SJCRH30 (cell line): ENCODE measurements around the gene WWOX. TPM values are rescaled to one million over a fixed set of nuclear protein-coding genes. Genes with fewer than 3 reads are reported as not detected.

Source experiments
- DNase-seq, 2 experiments: peaks; one replicate each; pipeline ENCODE4 v3.0.0-alpha.2; 2015 to 2020
- H3K27ac ChIP-seq: fragments of 250-450 bp; sonication (Bioruptor Pico); 2 replicates; pipeline ENCODE4 v1.5.1; 2020; ENCODE audit warnings: mild to moderate bottlenecking, moderate library complexity
- H3K27me3 ChIP-seq: fragments of 250-450 bp; sonication (Bioruptor Pico); 2 replicates; pipeline ENCODE4 v1.5.1; 2020; ENCODE audit warnings: mild to moderate bottlenecking, moderate library complexity
- H3K36me3 ChIP-seq: fragments of 250-450 bp; sonication (Bioruptor Pico); 2 replicates; pipeline ENCODE4 v1.5.1; 2020; ENCODE audit warnings: mild to moderate bottlenecking, moderate library complexity
- H3K4me1 ChIP-seq: fragments of 250-450 bp; sonication (Bioruptor Pico); 2 replicates; pipeline ENCODE4 v1.5.1; 2020; ENCODE audit warnings: mild to moderate bottlenecking, moderate library complexity
- H3K4me3 ChIP-seq: fragments of 250-450 bp; sonication (Bioruptor Pico); 2 replicates; pipeline ENCODE4 v1.5.1; 2020; ENCODE audit warnings: mild to moderate bottlenecking, moderate library complexity
- H3K9me3 ChIP-seq: fragments of 250-450 bp; sonication (Bioruptor Pico); replicated peaks from 2 replicates; pipeline ENCODE4 v1.5.1; 2020; ENCODE audit warnings: mild to moderate bottlenecking, moderate library complexity
- total RNA-seq: library from RNA; depleted of rRNA; stranded (reverse); fragments of >200 nt; shearing (Covaris generic); gene quantifications from 2 replicates; pipeline ENCODE4 v1.2.3, GENCODE V29; 2014

Gene WWOX
- total RNA-seq, 1 experiment from 2014 or later: 16.4 TPM

DNA sequence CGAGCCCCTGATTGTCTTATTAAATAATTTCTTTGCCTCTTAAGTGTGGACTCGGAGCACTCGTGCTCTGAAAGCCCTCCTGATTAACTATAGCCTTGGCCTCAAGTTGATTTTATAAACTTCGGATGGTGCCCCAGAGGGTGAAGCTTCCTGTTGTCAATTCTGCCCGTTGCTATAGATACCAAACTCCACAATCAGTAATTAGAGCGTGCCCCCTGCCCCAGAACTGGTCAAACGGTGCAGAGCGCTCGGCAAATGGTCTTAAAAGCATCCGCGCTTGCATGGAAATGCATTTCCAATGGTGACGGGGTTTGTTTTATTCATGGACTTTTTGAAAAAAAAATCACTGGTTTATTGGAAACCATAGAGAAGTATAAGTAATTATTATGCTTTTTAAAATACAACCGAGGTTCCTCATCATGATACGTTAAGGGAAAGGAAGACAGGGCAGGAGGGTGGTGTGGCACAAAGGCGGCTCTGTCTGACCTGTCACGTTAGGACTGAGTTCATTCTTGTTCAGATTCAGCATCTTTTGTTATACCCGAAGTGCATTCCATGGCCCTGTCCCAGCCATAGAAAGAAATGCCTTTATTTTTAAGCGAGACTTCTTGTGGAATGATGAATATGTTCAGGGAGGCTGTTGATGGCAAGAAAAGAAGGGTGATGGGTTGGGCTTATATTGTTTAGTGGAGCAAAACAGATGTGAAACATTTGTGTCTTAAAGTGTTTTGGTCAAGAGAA, 1024.7 kb downstream of the WWOX start:
- H3K4me1 ChIP-seq: no peaks in the 10 kb centered on the region
- no peaks in the 10 kb centered on the region for H3K9me3 ChIP-seq
- DNase-seq: no peak
- no peak overlapping the region for H3K27ac ChIP-seq
- no peaks in the 10 kb centered on the region for H3K36me3 ChIP-seq
- H3K27me3 ChIP-seq: no peaks in the 10 kb centered on the region
- no peak overlapping the region for H3K4me3 ChIP-seq

DNA sequence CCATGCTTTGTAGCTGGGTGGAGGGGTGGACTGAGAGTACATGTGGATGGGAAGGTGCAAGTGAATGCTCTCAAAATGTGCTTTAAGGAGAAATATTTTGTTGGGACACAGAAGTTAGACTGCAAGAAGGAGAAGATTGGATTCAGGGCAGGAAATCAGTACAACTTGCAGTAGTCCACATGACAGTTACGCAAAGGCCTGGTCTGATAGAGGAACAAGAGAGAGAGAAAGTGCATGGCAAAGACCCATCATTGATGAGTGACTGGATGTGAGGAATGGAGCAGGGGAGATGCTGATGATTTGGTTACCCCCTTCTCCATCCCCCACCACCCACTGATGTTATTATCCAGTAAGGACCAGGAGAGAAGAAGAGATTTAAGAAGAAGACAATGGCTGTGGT, 1028.3 kb downstream of the WWOX start:
- Histone ChIP-seq H3K4me1 (no peaks in the 10 kb centered on the region), H3K36me3 (no peaks in the 10 kb centered on the region), H3K4me3 (no peak overlapping the region), H3K27me3 (no peaks in the 10 kb centered on the region), H3K27ac (no peak overlapping the region), H3K9me3 (no peaks in the 10 kb centered on the region)
- no peak for DNase-seq

DNA sequence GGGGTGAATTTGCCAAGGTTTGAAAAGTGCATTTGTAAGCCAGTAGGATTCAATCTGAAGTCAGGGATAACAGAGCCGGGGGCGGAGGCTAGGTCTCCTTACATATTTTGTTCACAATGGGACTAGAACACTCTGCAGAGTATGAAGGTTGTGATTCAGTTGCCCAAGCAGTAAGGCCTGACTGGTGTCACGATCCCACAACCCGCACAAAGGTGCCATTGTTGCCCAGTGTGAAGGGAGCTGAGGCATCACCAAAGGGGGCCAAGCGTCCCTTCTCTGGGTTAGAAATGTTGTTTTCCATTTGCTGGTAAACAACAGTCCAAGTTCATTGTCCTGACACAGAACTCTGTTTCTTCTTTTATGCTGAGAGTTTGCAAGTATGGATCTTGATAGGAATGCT, 1029.3 kb downstream of the WWOX start:
- Histone ChIP-seq H3K9me3 (no peaks in the 10 kb centered on the region), H3K4me1 (no peaks in the 10 kb centered on the region), H3K36me3 (no peaks in the 10 kb centered on the region), H3K27ac (no peak overlapping the region), H3K4me3 (no peak overlapping the region), H3K27me3 (no peaks in the 10 kb centered on the region)
- DNase-seq: no peak

DNA sequence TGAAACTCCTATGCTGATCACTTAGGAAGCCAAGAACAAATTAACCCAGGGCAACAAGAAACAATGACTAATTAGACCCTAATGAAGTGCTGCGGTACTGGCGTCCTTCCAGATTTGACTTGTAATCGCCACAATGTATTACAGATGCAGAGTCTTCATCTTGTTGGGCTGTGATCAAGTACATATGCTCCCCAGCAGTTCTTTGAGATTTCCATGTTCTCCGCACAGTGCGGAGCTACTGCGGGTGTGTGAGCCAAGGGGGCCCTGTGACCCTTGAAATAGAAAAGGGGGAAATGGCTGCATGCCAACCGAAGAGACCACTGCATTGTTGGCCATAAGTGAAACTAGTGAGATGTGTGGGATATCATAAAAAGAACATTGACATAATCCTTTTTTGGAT, 1031.2 kb downstream of the WWOX start:
- H3K4me3 ChIP-seq: no peak overlapping the region
- no peaks in the 10 kb centered on the region for H3K36me3 ChIP-seq
- H3K4me1 ChIP-seq: no peaks in the 10 kb centered on the region
- no peaks in the 10 kb centered on the region for H3K9me3 ChIP-seq
- DNase-seq: no peak
- H3K27me3 ChIP-seq: no peaks in the 10 kb centered on the region
- no peak overlapping the region for H3K27ac ChIP-seq

DNA sequence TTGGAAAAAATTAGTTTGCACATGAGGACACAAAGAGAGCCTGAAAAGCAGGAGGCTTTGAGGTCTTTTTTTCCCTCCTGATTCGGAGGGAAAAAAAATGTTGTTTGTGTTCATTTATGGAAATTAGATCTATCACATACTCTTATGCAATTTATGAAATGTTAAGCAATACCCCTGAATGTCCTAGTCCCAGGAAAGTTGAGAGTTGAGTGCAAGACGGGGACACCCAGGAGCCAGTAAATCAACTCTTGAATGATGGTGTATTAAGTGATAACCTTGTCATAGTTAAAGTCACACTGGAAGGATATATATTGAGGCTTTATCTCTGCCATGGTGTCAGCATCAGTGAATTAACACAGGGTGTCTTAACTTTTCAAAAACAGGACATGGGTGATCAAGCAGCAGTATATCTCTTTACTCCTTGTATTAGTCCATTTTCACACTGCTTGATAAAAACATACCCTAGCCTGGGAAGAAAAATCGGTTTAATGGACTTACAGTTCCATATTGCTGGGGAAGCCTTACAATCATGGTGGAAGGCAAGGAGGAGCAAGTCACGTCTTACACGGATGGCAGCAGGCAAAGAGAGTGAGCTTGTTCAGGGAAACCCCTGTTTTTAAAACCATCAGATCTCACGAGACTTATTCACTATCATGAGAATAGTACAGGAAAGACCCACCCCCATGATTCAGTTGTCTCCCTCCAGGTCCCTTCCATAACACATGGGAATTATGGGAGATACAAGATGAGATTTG, 1032.0 kb downstream of the WWOX start:
- DNase-seq: no peak
- H3K27me3 ChIP-seq: no peaks in the 10 kb centered on the region
- H3K27ac ChIP-seq: no peak overlapping the region
- H3K36me3 ChIP-seq: no peaks in the 10 kb centered on the region
- H3K9me3 ChIP-seq: no peaks in the 10 kb centered on the region
- no peak overlapping the region for H3K4me3 ChIP-seq
- H3K4me1 ChIP-seq: no peaks in the 10 kb centered on the region

DNA sequence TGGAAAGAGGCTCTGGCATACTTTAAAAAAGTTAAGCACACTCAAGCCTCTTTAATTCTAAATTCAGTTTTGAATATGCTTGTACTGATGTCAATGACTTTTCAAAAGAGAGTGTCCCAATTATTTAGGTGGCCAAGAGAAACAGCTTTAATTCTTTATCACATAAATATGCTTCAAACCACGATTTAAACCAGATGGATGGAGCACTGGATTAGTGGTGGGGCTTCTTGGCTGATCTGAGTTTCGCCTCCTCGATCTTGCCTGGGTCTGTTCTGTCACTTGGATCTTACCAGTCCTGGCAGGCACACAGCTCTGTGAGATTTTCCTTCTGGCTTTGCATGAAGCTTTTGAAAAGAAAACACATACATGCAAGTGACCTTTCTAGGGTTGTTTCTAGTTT, 1033.2 kb downstream of the WWOX start:
- Histone ChIP-seq H3K4me1 (no peaks in the 10 kb centered on the region), H3K36me3 (no peaks in the 10 kb centered on the region), H3K27me3 (no peaks in the 10 kb centered on the region), H3K27ac (no peak overlapping the region), H3K4me3 (no peak overlapping the region), H3K9me3 (no peaks in the 10 kb centered on the region)
- no peak for DNase-seq

DNA sequence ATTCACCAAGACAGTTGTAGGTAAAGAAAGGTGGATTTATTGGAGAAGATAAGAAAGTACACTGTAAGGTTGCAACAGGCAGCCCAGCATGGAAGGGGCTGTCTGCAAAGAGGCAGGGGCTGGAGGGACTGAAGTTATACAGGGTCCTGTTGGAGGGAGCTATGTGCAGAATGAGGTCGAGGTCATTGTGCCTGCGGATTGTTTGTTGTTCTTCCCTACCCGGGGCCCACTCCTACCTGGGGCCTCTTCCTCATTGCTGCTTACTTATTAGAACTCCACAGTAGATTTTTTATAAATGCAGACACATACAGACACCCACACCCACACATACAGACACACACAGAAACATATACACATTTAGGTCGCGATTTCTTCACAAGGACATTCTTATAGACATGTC, 1034.8 kb downstream of the WWOX start:
- Histone ChIP-seq H3K4me1 (no peaks in the 10 kb centered on the region), H3K4me3 (no peak overlapping the region)
- DNase-seq: no peak

DNA sequence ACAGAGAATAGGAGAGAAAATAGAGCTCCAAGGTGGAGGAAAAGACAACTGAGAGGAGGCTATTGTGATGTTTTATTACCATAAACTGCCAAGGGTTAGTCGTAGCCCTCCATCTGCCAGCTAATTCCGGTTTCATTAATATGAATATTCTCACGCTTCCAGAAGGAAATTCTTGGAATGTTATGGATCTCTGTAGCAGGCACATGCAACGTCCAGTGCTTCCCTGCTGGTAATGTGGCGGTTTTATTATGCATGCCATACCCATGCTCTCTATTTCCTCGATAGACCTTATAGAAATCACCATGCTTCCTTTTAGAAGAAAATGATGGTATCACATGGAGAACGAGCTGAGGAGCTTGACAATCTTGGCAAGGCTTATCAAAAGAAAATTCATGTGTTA, 1037.5 kb downstream of the WWOX start:
- DNase-seq: no peak
- H3K9me3 ChIP-seq: no peaks in the 10 kb centered on the region

More for the DNA sequence above, 1034.8 kb downstream of the WWOX start:
- Histone ChIP-seq H3K36me3 (no peaks in the 10 kb centered on the region), H3K27ac (no peak overlapping the region), H3K9me3 (no peaks in the 10 kb centered on the region), H3K27me3 (no peaks in the 10 kb centered on the region)

DNA sequence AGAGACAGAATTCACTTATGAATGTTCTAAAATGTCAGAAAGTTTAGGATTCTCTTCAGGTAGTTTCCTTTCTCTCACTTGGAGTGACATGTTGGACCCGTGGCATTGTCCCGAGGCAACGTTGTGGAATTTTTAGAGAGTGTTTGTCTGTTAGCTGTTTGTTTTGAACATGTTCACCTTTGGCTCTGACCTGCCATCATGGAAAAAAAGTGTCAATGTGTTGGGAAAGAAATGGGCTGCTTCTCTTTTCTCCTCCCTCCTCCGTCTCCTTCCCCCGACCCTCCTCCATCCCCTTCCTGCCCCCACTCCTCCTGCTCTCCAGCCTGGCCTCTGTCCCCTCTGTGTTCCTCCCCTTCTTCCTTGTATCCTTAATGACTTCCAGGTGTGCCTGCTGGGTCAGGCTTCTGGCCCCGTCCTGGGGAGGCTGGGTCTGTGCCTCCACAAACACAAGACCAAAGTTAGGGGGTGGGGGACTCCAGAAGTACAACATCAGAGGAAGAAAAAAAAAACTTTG, 1038.0 kb downstream of the WWOX start:
- Histone ChIP-seq H3K9me3 (no peaks in the 10 kb centered on the region), H3K27me3 (no peaks in the 10 kb centered on the region), H3K27ac (no peak overlapping the region), H3K36me3 (no peaks in the 10 kb centered on the region), H3K4me3 (no peak overlapping the region), H3K4me1 (no peaks in the 10 kb centered on the region)
- DNase-seq: no peak

More for the DNA sequence above, 1037.5 kb downstream of the WWOX start:
- H3K4me1 ChIP-seq: no peaks in the 10 kb centered on the region
- H3K27ac ChIP-seq: no peak overlapping the region
- no peaks in the 10 kb centered on the region for H3K27me3 ChIP-seq
- H3K36me3 ChIP-seq: no peaks in the 10 kb centered on the region
- H3K4me3 ChIP-seq: no peak overlapping the region

DNA sequence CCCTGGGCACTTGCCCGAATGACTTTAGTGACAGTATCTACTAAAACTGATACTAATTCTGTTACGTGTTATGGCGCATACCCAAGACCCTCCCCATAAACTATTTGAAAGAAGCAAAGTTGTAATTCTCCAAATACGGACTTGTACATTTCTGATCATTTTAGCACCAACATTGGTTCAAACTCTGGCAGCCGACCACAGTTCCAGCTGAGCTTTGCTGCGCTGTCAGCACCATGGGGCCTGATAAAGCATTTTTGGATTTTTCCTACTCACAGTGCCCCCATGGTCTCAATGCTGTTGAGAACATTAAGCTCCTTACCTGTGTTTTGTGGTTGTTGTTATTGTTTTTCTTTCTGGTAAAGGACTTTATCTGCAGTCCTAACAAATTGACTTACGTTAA, 1040.3 kb downstream of the WWOX start:
- Histone ChIP-seq H3K4me3 (no peak overlapping the region), H3K27ac (no peak overlapping the region), H3K9me3 (no peaks in the 10 kb centered on the region), H3K27me3 (no peaks in the 10 kb centered on the region), H3K36me3 (no peaks in the 10 kb centered on the region), H3K4me1 (no peaks in the 10 kb centered on the region)
- DNase-seq: no peak

DNA sequence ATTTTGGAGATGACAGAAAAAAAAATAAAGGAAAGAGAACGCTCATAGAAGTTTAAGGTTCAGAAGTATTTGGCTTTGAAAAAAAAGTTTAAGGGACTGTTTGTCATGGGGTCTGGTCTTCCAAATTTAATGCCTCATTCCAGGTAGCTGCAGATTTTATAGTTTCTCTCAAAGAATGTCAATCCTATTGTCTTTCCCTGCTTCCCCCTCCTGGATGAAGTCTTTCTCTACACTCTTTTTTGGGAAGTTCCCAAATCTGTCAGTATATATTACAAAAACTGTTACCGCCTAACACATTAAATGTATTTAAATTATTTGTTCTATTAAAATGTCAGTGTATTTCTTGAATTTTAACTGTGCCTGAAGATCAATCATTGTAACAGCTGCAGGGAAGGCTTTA, 1043.6 kb downstream of the WWOX start:
- Histone ChIP-seq H3K4me1 (no peaks in the 10 kb centered on the region), H3K9me3 (no peaks in the 10 kb centered on the region), H3K27ac (no peak overlapping the region), H3K36me3 (no peaks in the 10 kb centered on the region), H3K27me3 (no peaks in the 10 kb centered on the region), H3K4me3 (no peak overlapping the region)
- DNase-seq: no peak

DNA sequence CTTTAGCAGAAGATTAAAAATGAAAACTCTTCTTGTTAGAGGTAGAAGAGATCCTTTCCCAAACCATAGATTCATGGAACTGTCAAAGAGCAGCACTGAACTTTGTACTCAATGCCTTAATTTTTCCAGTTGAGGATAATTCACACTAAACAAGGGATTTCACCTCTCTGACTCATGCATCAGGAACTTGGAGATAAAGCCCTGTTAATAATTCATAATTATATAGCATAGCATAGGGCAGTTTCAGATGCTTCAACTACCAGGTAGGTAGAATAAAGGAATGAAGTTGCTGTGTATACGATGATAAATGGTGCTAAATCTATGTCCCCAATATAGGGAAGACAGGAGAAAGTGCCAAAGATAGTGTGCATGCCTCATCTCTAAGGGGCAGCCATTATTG, 1050.7 kb downstream of the WWOX start:
- H3K27me3 ChIP-seq: no peaks in the 10 kb centered on the region

DNA sequence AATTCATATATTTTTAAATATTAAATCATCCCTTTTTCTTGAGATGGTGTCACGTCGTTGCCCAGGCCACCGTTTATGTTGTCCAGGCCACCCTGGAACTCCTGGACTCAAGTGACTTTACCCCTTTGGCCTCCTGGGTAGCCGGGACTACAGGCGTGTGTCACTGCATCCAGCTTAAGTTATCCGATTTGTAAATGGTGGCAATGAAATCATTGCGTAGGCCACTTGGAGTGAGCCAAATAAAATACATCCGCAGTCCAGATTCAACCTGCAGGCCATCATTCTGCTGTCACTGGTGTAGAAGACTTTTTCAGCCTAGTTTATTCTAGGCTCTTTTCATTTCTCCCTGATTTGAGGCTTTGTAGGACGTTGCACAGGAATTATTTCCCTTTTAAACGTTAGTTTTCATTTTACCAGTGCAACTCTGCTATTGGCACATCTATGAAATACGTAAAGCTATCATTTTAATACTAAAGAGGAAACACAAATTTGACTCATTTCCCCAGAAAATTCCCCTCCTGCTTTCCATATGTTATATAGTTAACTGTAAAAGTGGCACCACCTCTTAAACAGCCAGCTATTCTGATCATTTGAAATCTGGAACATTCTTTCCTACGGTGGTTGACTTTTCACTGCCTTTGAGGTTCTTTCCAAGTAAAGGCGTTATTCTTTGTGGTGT, 1051.3 kb downstream of the WWOX start:
- Histone ChIP-seq H3K27me3 (no peaks in the 10 kb centered on the region), H3K4me3 (no peak overlapping the region), H3K27ac (no peak overlapping the region), H3K9me3 (no peaks in the 10 kb centered on the region), H3K36me3 (no peaks in the 10 kb centered on the region), H3K4me1 (no peaks in the 10 kb centered on the region)
- no peak for DNase-seq

More for the DNA sequence above, 1050.7 kb downstream of the WWOX start:
- no peaks in the 10 kb centered on the region for H3K4me1 ChIP-seq
- no peak overlapping the region for H3K27ac ChIP-seq
- no peak overlapping the region for H3K4me3 ChIP-seq
- H3K36me3 ChIP-seq: no peaks in the 10 kb centered on the region
- no peaks in the 10 kb centered on the region for H3K9me3 ChIP-seq
- no peak for DNase-seq

DNA sequence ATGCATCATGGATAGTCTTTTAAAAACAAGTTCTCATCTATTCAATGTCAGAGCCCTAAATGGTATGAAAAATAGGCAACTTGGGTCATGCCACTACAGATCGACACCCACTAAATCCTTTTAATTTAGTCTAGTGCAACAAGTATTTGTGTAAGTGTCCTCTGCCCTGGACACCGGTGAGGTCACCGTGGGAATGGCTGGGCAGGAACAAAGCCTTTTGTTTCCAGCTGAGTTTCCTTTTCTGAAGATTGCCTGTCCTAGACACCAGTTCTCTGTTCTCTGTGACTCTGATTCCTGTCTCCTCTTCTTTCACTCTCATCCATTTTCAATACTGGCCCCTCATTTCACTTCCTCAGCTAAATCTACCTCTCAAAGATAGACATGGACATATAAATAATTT, 1054.6 kb downstream of the WWOX start:
- H3K4me3 ChIP-seq: no peak overlapping the region
- H3K27ac ChIP-seq: no peak overlapping the region
- no peaks in the 10 kb centered on the region for H3K27me3 ChIP-seq
- no peak for DNase-seq
- no peaks in the 10 kb centered on the region for H3K9me3 ChIP-seq
- no peaks in the 10 kb centered on the region for H3K4me1 ChIP-seq
- no peaks in the 10 kb centered on the region for H3K36me3 ChIP-seq

DNA sequence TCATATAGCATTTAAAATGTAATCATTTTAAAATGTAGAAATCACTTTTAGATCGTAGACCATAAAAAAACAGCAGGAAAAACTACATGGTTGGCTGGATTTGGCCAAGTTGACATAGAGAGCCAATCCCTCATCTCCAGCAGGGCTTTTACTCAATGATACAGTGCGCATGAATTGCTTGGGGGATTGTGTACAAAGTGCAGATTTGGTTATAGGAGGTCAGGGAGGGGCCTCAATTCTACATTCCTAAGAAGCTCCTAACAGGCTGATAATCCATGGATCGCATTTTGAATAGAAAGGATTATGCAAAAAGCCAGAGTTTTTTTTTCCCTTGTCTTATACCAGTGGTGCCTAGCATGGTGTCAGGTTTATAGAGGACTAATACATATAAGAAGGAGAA, 1056.0 kb downstream of the WWOX start:
- Histone ChIP-seq H3K4me3 (no peak overlapping the region), H3K36me3 (no peaks in the 10 kb centered on the region), H3K9me3 (no peaks in the 10 kb centered on the region), H3K27ac (no peak overlapping the region), H3K27me3 (no peaks in the 10 kb centered on the region), H3K4me1 (no peaks in the 10 kb centered on the region)
- DNase-seq: no peak
